HepG2 (cell line): ENCODE results near the gene ZNF644. TPM values are rescaled to one million over a fixed set of nuclear protein-coding genes. Genes with fewer than 3 reads are reported as not detected.

Experiments
- ATAC-seq: fragments of 200-7000 bp; cut with Tn5 transposase; 3 replicates; pipeline ENCODE4 v1.9.1; 2020; ENCODE audit warnings: mild to moderate bottlenecking, moderate library complexity
- BruUV-seq: library from RNA; stranded (reverse); fragments of 400-500 nt; replicated peaks from 2 replicates; lab custom pipeline; 2021; lab: Mats Ljungman, UMichigan
- CTCF ChIA-PET: fragments of 300-600 bp; formaldehyde crosslinking; extraction: SDS; loops from one replicate; lab custom pipeline; 2021; ENCODE audit warnings: low total read pairs, inconsistent platforms, low intra/inter-chr PET ratio; lab: Yijun Ruan, JAX
- POLR2A ChIA-PET: fragments of 350-600 bp; sonication (Branson Sonifier 250); formaldehyde crosslinking; loops from one replicate; lab custom pipeline; 2020; ENCODE audit warnings: antibody characterized with exemption, inconsistent platforms; lab: Yijun Ruan, JAX
- DNase-seq: peaks from one replicate; pipeline ENCODE4 v3.0.0-alpha.2; 2015; ENCODE audit warnings: low spot score
- FAIRE-seq: peaks from 3 replicates; lab custom pipeline; 2011; peaks lifted over from hg19 to GRCh38; lab: Jason Lieb, UNC
- H2AFZ ChIP-seq: one replicate; pipeline ENCODE4 v1.6.1; 2011; ENCODE audit warnings: low read length, inconsistent platforms
- H3K27ac ChIP-seq: fragments of 300-600 bp; 3 replicates; pipeline ENCODE4 v1.8.0; 2011; ENCODE audit warnings: mixed run types, mild to moderate bottlenecking, mixed read lengths, low read length, inconsistent platforms; ENCODE audit not compliant: insufficient read depth; ENCODE audit errors: extremely low read length
- H3K27me3 ChIP-seq, 2 experiments: fragments of 200-600 bp in 1 of 2; 2 replicates in 1 of 2; 3 replicates in 1 of 2; pipeline versions ENCODE4 v1.6.0 to v1.8.0; 2011; ENCODE audit warnings: low read length in 2 of 2, mild to moderate bottlenecking in 2 of 2, moderate library complexity in 2 of 2, inconsistent platforms in 1 of 2; ENCODE audit not compliant: insufficient read depth in 2 of 2, control insufficient read depth in 1 of 2
- H3K36me3 ChIP-seq, 2 experiments: fragments of 200-600 bp in 1 of 2; replicated peaks in 1 of 2; 2 replicates in 1 of 2; 3 replicates in 1 of 2; pipeline versions ENCODE4 v1.5.1 to v1.8.0; 2011; ENCODE audit warnings: low read length in 2 of 2, inconsistent platforms in 1 of 2; ENCODE audit not compliant: insufficient read depth in 2 of 2, control insufficient read depth in 1 of 2
- H3K4me1 ChIP-seq: 2 replicates; pipeline ENCODE4 v1.5.1; 2012; ENCODE audit warnings: low read length, inconsistent platforms; ENCODE audit not compliant: insufficient read depth
- H3K4me2 ChIP-seq: 2 replicates; pipeline ENCODE4 v1.6.0; 2011; ENCODE audit warnings: low read depth, low read length, inconsistent platforms
- H3K4me3 ChIP-seq, 3 experiments: fragments of 200-600 bp in 1 of 3; sonication (generic), shearing (Covaris generic) in 1 of 3; replicated peaks in 1 of 3; 2 replicates each; pipeline ENCODE4 v1.5.1; 2011 to 2016; ENCODE audit warnings: low read length in 3 of 3, inconsistent platforms in 2 of 3, low read depth in 2 of 3, mild to moderate bottlenecking in 2 of 3, control low read depth in 1 of 3, mixed read lengths in 1 of 3; ENCODE audit not compliant: insufficient read depth in 1 of 3
- H3K79me2 ChIP-seq: one replicate; pipeline ENCODE4 v1.6.1; 2011; ENCODE audit warnings: low read length, inconsistent platforms; ENCODE audit not compliant: insufficient read depth
- H3K9ac ChIP-seq: 2 replicates; pipeline ENCODE4 v1.6.0; 2011; ENCODE audit warnings: mild to moderate bottlenecking, low read depth, low read length, inconsistent platforms; ENCODE audit not compliant: insufficient read depth
- H3K9me3 ChIP-seq: 2 replicates; pipeline ENCODE4 v1.5.1; 2012; ENCODE audit warnings: mild to moderate bottlenecking, low read length
- H4K20me1 ChIP-seq: 2 replicates; pipeline ENCODE4 v1.6.0; 2011; ENCODE audit warnings: inconsistent platforms, mild to moderate bottlenecking, low read length, moderate library complexity; ENCODE audit not compliant: insufficient read depth
- FOXC1 ChIP-seq: sonication (generic); formaldehyde crosslinking; IDR thresholded peaks from 2 replicates; pipeline ENCODE4 v1.8.0; 2022; ENCODE audit warnings: mild to moderate bottlenecking, missing genetic modification reagents, borderline replicate concordance
- GZF1 ChIP-seq: sonication (generic); formaldehyde crosslinking; IDR thresholded peaks from 2 replicates; pipeline ENCODE4 v1.5.1; 2020; ENCODE audit warnings: mild to moderate bottlenecking, missing genetic modification reagents
- IRX3 ChIP-seq: sonication (generic); formaldehyde crosslinking; IDR thresholded peaks from 2 replicates; pipeline ENCODE4 v1.8.1; 2023; ENCODE audit warnings: mild to moderate bottlenecking, low read depth, missing genetic modification reagents, borderline replicate concordance
- KLF12 ChIP-seq: sonication (generic); formaldehyde crosslinking; IDR thresholded peaks from 2 replicates; pipeline ENCODE4 v1.4.0; 2020; ENCODE audit warnings: missing genetic modification reagents, borderline replicate concordance
- MIER2 ChIP-seq: IDR thresholded peaks from 2 replicates; pipeline ENCODE4 v1.6.1; 2016; ENCODE audit warnings: missing biosample characterization, missing genetic modification reagents
- RAD21 ChIP-seq: fragments of 450-650 bp; formaldehyde crosslinking; IDR thresholded peaks from 2 replicates; pipeline ENCODE4 v1.5.0; 2020; ENCODE audit warnings: mild to moderate bottlenecking
- RAD51 ChIP-seq: fragments of 450-650 bp; IDR thresholded peaks from 2 replicates; pipeline ENCODE4 v1.6.1; 2016; ENCODE audit warnings: borderline replicate concordance
- RXRA ChIP-seq: sonication (generic); formaldehyde crosslinking; IDR thresholded peaks from 2 replicates; pipeline ENCODE4 v1.5.1; 2020; ENCODE audit warnings: missing genetic modification reagents
- ZBTB7B ChIP-seq: sonication (generic); formaldehyde crosslinking; IDR thresholded peaks from 2 replicates; pipeline ENCODE4 v1.4.0; 2020; ENCODE audit warnings: missing genetic modification reagents
- ZNF350 ChIP-seq: sonication (generic); formaldehyde crosslinking; IDR thresholded peaks from 2 replicates; pipeline ENCODE4 v1.4.0; 2020; ENCODE audit warnings: mild to moderate bottlenecking, low read depth, missing genetic modification reagents, borderline replicate concordance
- WGBS: methylation state at CpG from one replicate; pipeline ENCODE4 v1.1.6; 2017; ENCODE audit warnings: low lambda C conversion rate; 5-methylcytosine and 5-hydroxymethylcytosine counted together
- in situ Hi-C: cut with HindIII; loops from 2 replicates; pipeline ENCODE4 v1.10.0; 2017; ENCODE audit warnings: low pct_unique_long_range_greater_than_20kb; ENCODE audit not compliant: extremely low pct_ligation_motif_present
- intact Hi-C: fragments of 100-400 bp; cut with micrococcal nuclease; formaldehyde crosslinking; loops from one replicate; pipeline ENCODE4 v1.10.0; 2022; ENCODE audit not compliant: unreplicated experiment
- polyA plus RNA-seq, 8 experiments: library from polyadenylated mRNA; depleted of rRNA in 3 of 8; stranded (reverse) in 7 of 8; unstranded in 1 of 8; fragments of >200 nt; fragmentation: Illumina TruSeq in 4 of 8; extraction: Trizol in 4 of 8; gene quantifications; 2 replicates each; pipeline versions ENCODE4 v1.2.1 to v1.2.3, GENCODE V29; 2011 to 2016; ENCODE audit warnings: low read depth in 4 of 8, missing spikeins in 1 of 8, mixed read lengths in 1 of 8; ENCODE audit not compliant: insufficient read depth in 1 of 8
- total RNA-seq, 5 experiments: library from RNA; depleted of rRNA; stranded (reverse); fragments of >200 nt; fragmentation: Illumina TruSeq; extraction: Trizol; gene quantifications; 2 replicates each; pipeline ENCODE4 v1.2.3, GENCODE V29; 2016; ENCODE audit warnings: low read depth in 1 of 5
- TF ChIP-seq, protein P1 (sequence below): IDR thresholded peaks from 2 replicates; pipeline ENCODE4 v1.6.1; 2016; ENCODE audit warnings: missing compliant biosample characterization, missing genetic modification reagents, borderline replicate concordance
- TF ChIP-seq, protein P2 (sequence below): sonication (generic); formaldehyde crosslinking; IDR thresholded peaks from 2 replicates; pipeline ENCODE4 v1.5.1; 2020; ENCODE audit warnings: missing genetic modification reagents, mild to moderate bottlenecking, borderline replicate concordance
- TF ChIP-seq, protein P3 (sequence below), 2 experiments: sonication (generic) in 1 of 2; formaldehyde crosslinking in 1 of 2; IDR thresholded peaks; 2 replicates each; pipeline versions ENCODE4 v1.5.1 to v1.6.1; 2011 to 2020; ENCODE audit warnings: borderline replicate concordance in 1 of 2, low read depth in 1 of 2, low read length in 1 of 2, mild to moderate bottlenecking in 1 of 2, missing genetic modification reagents in 1 of 2, moderate library complexity in 1 of 2

Gene ZNF644
- total and polyA plus RNA-seq, 2 of the 13 experiments (the other 11 are each of a cell fraction or from before 2014, with no cell fraction given) = 17.7 to 51.7 TPM

DNA sequence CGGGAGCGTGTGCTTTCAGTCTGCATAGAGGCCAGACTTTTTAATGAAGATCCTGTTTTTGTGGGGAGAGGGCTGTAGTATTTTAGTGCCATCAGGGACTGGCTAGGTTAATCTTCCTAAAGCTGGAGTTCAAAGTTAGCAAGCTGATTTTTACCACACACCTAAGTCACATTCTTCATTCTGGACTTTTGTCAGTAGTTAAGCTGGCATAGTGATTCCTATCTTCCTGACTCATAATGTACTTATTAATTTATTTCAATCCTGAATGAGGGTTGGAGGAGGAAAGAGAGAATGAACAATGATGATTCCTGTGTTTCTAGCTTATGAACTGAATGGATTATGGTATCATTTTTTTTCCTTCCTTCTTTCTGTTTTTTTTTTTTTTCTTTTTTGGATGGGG, 24.9 kb upstream of the ZNF644 start:
- TF ChIP-seq GZF1 (CRISPR knock-in tag) (no peak), RXRA (CRISPR knock-in tag) (no peak), RAD21 (CRISPR knock-in tag) (no peak)
- TF ChIP-seq, protein P1, sequence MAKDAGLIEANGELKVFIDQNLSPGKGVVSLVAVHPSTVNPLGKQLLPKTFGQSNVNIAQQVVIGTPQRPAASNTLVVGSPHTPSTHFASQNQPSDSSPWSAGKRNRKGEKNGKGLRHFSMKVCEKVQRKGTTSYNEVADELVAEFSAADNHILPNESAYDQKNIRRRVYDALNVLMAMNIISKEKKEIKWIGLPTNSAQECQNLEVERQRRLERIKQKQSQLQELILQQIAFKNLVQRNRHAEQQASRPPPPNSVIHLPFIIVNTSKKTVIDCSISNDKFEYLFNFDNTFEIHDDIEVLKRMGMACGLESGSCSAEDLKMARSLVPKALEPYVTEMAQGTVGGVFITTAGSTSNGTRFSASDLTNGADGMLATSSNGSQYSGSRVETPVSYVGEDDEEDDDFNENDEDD (CRISPR knock-in tag) = no peak
- in situ Hi-C loops (no loop called here), intact Hi-C loops (no loop called here)
- Histone ChIP-seq H3K4me2 (no peak overlapping the region), H3K27me3 (no peaks in the 10 kb centered on the region), H3K79me2 (no peaks in the 10 kb centered on the region), H4K20me1 (no peaks in the 10 kb centered on the region), H3K9ac (no peak overlapping the region), H3K4me1 (no peaks in the 10 kb centered on the region), H3K4me3 (no peak overlapping the region), H2AFZ (no peak overlapping the region), H3K27ac (no peak overlapping the region), H3K9me3 (no peaks in the 10 kb centered on the region), H3K36me3 (no peaks in the 10 kb centered on the region)
- ATAC-seq (no peak), FAIRE-seq (no peak), DNase-seq (no peak)
- no TSS peak for BruUV-seq
- WGBS = 44% methylated on average over 2 of the region's 2 CpGs
- CTCF ChIA-PET = no interaction called here
- POLR2A ChIA-PET = interaction anchor here (1.4 kb wide), 1 partner anchor 25 kb away, joined by 4 read pairs; the partner anchor contains the start of gene ZNF644

DNA sequence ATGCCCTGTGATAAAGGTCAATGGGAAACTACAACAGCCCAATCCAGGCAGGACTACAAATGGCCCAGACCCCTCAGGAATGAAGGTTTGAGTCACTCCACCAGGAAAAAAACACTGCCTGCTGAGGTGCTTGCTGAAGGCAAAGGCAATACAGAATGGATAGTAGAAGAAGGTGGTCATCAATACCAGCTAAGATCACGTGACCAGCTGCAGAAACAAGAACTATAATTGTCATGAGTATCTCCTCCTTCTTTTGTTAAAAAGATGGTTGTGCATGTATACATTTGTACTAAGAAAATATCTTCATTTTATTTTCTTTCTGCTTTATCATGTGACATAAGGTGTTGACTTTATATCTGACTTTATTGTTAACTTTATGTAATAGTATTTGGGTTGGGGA, 23.4 kb upstream of the ZNF644 start:
- no peak for FAIRE-seq

More for the DNA sequence above, 23.4 kb upstream of the ZNF644 start:
- TF ChIP-seq MIER2 (no peak), ZBTB7B (no peak), KLF12 (no peak), FOXC1 (no peak), RAD51 (peak; percentile 74), ZNF350 (no peak), IRX3 (no peak)
- TF ChIP-seq, protein P2, sequence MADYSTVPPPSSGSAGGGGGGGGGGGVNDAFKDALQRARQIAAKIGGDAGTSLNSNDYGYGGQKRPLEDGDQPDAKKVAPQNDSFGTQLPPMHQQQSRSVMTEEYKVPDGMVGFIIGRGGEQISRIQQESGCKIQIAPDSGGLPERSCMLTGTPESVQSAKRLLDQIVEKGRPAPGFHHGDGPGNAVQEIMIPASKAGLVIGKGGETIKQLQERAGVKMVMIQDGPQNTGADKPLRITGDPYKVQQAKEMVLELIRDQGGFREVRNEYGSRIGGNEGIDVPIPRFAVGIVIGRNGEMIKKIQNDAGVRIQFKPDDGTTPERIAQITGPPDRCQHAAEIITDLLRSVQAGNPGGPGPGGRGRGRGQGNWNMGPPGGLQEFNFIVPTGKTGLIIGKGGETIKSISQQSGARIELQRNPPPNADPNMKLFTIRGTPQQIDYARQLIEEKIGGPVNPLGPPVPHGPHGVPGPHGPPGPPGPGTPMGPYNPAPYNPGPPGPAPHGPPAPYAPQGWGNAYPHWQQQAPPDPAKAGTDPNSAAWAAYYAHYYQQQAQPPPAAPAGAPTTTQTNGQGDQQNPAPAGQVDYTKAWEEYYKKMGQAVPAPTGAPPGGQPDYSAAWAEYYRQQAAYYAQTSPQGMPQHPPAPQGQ (CRISPR knock-in tag) = no peak
- TF ChIP-seq, protein P3, sequence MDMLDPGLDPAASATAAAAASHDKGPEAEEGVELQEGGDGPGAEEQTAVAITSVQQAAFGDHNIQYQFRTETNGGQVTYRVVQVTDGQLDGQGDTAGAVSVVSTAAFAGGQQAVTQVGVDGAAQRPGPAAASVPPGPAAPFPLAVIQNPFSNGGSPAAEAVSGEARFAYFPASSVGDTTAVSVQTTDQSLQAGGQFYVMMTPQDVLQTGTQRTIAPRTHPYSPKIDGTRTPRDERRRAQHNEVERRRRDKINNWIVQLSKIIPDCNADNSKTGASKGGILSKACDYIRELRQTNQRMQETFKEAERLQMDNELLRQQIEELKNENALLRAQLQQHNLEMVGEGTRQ (IDR thresholded peaks at IDR 0.05; ENCODE audit: low read depth, low read length) = peak; percentile 60
- TF ChIP-seq, protein P3 (CRISPR knock-in tag; IDR thresholded peaks at IDR 0.05; ENCODE audit: borderline replicate concordance) = no peak
- Histone ChIP-seq H3K79me2 (no peaks in the 10 kb centered on the region), H3K9ac (no peak overlapping the region), H3K36me3 (no peaks in the 10 kb centered on the region), H3K27ac (no peak overlapping the region), H4K20me1 (no peaks in the 10 kb centered on the region), H3K9me3 (no peaks in the 10 kb centered on the region), H3K27me3 (no peaks in the 10 kb centered on the region), H3K4me2 (no peak overlapping the region), H3K4me1 (no peaks in the 10 kb centered on the region), H2AFZ (no peak overlapping the region), H3K4me3 (no peak overlapping the region)
- ChIA-PET POLR2A (no interaction called here), CTCF (no interaction called here)
- ATAC-seq (no peak), DNase-seq (no peak)
- WGBS = 0% methylated on average over 1 of the region's 1 CpG
- no TSS peak for BruUV-seq
- intact Hi-C loops (no loop called here), in situ Hi-C loops (no loop called here)
